Measurements from ENCODE around the gene IGSF8.

Gene IGSF8, protein sequence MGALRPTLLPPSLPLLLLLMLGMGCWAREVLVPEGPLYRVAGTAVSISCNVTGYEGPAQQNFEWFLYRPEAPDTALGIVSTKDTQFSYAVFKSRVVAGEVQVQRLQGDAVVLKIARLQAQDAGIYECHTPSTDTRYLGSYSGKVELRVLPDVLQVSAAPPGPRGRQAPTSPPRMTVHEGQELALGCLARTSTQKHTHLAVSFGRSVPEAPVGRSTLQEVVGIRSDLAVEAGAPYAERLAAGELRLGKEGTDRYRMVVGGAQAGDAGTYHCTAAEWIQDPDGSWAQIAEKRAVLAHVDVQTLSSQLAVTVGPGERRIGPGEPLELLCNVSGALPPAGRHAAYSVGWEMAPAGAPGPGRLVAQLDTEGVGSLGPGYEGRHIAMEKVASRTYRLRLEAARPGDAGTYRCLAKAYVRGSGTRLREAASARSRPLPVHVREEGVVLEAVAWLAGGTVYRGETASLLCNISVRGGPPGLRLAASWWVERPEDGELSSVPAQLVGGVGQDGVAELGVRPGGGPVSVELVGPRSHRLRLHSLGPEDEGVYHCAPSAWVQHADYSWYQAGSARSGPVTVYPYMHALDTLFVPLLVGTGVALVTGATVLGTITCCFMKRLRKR

DNA sequence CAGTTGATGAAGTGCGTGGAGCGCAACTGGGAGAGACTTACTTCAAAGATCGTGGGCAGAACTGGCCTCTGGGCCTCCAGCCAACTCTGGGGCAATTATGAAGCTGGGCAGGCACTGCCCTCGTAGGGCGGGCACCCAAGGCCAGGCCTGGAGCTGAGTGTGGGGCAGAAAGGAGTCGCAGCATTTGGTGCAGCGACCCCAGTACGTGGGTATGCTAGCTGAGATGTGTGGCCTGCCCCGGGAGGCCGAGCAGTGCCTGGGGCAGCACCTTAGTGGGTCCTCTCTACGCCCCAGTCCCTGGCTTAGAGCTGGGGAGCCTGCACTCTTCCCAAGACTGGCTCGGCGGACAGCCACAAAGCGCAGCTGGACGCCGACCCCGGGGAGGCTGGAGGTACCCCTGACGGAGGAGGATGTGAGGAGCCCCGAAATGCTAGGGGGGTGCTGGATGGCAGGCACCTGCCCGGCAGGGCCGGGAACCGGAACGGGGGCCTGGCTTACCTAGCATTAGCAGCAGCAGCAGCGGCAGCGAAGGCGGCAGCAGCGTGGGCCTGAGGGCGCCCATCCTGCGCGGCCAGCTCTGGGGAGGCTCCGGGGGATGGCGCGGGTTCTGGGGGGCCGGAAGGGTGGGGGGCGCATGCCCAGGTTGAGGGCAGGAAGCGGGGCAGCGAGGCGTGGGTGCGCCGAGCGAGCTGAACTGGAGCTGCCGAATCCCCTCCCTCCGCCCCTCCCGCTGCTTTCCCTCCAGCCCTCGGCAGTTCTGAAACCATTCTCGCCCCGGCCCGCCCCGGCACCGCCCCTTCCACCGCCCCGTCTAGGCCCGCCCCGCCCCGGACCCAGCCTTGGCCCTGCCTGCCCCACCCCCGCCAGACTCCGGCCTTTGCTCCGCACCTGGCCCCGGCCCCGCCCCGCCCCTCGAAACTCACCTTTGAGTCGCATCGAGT is at the start of gene IGSF8:
IGSF8 (minus strand) TSS at position 709 of the 941 bp plus-strand sequence; CDS start at position 562, 147 bp downstream.
- DNase-seq (ENCODE audit: low read depth), result peak; percentile 81

DNA sequence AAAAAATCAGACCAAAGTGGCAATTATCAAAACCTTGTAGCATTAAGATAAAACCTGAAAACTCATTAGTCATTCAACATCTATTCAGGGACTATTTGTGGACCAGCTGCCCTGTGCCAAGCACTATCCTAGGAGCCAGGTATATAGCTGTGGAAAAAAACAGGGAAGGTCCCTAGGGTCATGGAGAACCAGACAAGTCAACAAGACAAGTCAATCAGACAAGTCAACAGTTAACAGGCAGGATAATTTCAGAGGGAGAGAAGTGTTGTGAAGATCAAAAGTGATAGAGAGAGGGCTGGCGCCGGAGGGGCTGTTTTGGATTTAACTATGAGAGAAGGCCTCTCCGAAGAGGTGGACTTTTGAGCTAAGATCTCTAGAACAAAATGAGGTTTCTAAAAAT is 49.7 kb upstream of the IGSF8 start:
- DNase-seq (ENCODE audit: low read depth), result no peak

DNA sequence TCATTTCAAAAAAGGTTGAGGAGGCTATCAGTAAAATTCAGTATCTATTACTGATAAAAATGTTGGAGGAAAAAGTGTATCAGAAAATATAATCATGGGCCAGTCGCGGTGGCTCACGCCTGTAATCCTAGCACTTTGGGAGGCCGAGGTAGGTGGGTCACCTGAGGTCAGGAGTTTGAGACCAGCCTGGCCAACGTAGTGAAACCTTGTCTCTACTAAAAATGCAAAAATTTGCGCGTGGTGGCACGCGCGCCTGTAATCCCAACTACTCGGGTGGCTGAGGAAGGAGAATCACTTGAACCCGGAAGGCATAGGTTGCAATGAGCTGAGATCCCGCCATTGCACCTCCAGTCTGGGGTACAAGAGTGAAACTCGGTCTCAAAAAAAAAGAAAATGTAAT is 47.7 kb upstream of the IGSF8 start:
- no peak for DNase-seq (ENCODE audit: low read depth)

DNA sequence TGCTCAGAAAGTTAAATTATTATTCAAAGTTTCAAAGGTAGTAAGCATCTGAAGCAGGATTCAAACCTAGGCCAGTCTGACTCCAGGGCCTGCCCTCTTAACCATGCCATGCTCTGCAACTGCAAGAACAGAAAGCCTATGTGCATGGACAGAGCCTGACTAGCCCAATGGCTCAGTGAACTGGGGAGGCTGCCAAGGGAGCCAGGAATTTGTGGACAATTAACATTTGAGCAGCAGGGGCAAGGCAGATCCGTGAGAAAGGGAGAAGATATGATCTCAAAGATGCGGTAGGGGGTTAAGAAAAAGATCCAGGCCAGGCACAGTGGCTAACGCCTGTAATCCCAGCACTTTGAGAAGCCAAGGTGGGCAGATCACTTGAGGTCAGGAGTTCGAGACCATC is 46.5 kb upstream of the IGSF8 start:
- no peak for DNase-seq (ENCODE audit: low read depth)

DNA sequence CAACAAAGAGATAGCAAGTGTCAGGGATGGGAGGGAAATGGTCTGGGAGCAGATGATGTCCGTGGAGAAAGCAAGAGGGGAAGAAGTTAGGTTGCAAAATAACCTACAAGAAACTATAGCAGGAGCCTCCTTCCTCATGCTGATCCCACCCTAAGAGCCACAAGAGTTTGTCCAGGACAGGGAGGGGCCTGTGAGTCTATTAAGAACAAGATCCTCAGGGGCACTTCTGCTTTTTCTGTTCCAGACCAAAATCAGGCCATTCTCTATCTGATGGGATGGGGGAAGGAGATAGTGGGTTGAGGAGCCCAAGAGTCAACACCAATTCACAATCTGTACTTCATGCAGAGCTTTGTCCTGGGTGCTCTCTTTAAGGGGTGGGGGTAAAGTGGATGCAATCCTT is 45.3 kb upstream of the IGSF8 start:
- DNase-seq (ENCODE audit: low read depth), result no peak

DNA sequence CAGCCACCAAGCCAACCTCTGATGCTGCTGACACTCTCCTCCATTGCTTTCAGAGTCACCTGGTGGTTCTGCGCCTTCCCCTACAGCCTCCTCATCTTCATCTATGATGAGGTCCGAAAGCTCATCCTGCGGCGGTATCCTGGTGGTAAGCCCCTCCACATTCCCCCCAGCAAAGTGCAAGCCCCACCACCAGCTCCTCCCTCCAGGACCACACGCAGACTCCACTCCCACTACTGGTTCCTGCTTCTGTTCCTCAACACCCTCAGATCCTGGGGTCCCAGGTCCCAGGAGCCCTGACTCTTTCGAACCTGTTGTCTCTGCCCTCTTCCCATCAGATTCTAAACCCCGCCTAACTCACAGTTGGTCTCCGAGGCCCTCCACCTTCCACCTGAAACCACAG is 41.4 kb upstream of the IGSF8 start:
- no peak for DNase-seq (ENCODE audit: low read depth)

DNA sequence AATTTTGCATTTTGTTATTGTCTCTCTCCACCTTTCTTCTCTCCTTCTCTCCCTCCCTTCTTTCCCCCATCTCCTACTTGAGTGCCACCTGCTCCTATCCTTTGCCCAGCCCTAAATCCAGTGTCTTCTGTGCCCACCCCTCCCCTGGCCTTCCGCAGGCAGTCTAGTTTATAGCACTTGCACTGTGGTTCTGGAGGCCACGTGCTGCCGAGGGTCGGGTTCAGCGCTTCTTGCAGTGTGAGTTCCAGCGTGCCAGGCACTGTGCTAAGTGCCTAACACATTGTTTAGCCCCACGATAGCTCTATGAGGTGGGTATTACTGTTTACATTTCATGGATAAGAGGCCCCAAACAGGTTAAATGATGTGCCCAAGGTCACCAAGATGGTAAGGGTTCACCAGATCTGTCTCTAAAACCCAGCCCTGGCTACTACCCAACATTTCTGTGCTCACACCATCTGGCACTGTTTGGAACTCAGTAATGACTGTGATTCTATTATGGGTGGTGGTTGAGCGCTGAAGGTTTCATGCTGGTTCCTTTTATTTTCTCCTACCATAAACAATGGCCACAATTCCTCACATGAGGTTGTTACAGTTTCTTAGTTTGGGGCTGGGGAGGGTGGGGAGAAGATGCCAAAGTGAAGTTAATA is 38.9 kb upstream of the IGSF8 start:
- no peak for DNase-seq (ENCODE audit: low read depth)

DNA sequence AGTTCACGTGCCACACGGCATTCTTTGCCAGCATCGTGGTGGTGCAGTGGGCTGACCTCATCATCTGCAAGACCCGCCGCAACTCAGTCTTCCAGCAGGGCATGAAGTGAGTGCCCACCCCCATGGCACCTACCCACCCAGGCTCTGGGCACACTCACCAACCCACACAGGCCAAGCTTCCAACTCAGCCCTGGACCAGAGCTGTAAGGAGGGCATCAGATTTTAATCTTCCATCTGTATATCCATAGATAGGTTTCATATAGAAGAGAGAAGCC is 38.4 kb upstream of the IGSF8 start:
- DNase-seq (ENCODE audit: low read depth), result no peak

DNA sequence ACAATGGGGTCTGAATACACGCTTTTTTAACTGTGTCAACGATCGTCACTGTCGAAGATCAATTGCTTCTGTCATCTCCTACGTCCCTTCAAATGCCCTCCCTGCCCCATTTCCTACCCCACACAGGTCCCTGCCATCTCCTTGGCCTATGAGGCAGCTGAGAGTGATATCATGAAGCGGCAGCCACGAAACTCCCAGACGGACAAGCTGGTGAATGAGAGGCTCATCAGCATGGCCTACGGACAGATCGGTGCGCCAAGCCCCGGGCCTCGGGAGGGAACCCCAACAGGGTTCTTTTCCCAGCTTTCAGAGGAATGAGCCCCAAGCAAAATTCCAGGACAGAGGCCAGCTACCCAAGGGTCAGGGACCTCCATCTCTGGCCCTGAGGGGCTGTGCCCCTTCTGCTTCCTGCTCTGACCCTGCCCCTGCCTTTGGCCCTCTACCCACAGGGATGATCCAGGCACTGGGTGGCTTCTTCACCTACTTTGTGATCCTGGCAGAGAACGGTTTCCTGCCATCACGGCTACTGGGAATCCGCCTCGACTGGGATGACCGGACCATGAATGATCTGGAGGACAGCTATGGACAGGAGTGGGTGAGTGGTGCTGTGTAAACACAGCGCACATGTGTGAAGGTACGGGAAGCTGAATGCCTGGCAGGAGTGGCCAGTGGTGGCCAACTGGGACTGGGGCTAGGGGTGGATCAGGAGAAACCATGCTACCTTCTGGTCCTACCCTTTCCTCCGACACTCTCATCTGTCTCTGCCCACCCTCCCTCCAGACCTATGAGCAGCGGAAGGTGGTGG is 37.9 kb upstream of the IGSF8 start:
- DNase-seq (ENCODE audit: low read depth), result no peak

DNA sequence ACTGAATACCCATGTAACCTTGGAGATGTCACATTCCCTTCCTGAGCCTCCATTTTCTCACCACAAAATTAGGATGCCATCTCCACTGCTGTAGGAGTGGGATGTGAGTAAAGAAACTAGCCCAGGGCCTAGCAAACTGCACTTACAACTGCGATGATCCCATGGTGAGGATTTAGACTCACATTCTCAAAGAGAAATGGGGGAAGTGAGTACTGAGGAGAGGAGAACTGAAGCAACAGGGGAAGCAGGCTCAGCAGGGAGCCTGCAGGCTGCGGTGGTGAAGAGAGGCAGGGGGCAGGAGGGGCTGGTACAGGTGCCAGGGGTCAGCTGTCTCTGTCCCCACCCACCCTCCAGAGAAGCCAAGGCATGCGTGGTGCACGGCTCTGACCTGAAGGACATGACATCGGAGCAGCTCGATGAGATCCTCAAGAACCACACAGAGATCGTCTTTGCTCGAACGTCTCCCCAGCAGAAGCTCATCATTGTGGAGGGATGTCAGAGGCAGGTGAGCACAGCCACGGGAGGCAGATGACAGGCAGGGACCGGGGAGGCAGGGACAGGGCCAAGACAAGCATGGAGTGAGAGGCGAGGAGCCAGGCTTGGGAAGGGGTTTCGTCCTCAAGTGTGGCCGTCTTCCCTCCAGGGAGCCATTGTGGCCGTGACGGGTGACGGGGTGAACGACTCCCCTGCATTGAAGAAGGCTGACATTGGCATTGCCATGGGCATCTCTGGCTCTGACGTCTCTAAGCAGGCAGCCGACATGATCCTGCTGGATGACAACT is 36.6 kb upstream of the IGSF8 start:
- DNase-seq (ENCODE audit: low read depth), result no peak

DNA sequence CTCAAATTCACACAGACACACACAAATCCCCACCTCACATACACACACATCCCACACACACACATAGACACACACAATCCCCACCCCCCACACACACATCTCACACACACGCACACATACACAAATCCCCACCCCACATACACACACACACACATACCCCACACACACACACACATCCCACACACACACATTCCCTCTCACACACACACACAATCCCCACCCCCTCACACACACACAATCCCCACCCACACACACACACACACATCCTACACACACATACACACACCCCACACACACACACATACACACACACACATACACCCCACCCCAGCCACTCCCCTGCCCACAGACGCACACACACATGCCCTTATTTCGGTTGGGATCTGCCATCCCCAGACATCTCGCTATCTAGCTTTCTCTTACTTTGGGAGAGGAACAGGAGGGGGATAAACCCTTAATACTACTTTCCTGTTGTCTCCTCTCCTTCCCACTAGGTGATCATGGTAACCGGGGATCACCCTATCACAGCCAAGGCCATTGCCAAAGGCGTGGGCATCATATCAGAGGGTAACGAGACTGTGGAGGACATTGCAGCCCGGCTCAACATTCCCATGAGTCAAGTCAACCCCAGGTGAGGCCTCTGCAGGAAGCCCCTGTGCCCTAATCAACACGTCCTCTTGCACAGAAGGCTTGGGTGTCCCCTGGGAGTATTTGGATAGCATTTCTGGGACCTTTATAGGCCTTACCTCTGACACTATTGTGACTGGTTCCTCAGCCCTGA is 35.8 kb upstream of the IGSF8 start:
- no peak for DNase-seq (ENCODE audit: low read depth)

DNA sequence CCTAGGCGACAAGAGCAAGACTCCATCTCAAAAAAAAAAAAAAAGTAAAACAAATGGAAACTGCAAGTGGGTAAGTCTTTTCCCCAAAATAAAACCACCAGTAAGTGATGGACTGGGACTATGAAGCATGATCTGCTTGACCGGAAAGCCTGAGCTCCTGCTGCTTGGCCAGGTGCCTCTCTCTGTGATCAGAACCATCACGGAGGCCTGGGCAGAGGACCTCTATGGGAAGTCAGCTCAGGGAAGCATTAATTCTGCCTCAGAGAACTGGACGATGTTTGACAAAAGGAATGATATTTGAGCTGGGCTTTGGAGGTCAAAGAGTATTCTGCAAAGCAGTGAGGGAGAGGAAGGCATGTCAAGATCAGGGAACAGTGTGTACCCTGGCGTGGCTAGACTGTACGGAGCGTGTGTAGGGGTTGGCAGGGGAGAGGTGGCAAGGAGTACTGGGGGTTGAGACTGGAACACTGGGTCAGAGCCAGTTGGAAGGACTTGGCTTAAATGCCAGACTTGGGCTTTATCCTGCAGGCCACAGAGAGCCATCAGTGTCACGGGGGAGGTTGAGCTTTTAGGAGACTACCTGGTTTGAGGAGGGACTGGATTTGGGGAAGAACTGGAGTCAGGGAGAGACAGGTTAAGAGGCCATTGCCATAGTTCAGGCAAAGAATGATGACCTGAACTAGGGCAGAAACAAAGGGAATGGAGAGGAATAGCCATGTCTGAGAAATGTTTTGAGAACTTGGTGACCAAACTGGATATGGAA is 33.6 kb upstream of the IGSF8 start:
- DNase-seq (ENCODE audit: low read depth), result peak; percentile 71

DNA sequence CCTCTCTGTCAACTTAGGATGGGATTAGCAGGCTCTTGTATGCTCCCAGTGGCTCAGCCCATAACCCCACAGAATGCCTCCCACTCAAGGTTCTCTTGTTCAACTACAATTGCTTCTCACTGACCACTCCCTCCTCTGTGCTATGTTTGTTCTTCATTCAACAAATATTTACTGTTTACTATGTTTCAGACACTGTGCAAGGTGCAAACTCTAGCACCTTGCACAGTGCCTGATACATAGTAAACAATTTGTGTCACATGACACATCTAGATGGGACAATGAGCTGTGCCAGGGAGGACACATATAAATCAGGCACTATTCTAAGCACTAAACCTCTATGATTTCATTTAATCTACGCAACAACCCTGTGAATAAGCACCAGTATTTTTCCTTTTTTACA is 32.5 kb upstream of the IGSF8 start:
- no peak for DNase-seq (ENCODE audit: low read depth)

DNA sequence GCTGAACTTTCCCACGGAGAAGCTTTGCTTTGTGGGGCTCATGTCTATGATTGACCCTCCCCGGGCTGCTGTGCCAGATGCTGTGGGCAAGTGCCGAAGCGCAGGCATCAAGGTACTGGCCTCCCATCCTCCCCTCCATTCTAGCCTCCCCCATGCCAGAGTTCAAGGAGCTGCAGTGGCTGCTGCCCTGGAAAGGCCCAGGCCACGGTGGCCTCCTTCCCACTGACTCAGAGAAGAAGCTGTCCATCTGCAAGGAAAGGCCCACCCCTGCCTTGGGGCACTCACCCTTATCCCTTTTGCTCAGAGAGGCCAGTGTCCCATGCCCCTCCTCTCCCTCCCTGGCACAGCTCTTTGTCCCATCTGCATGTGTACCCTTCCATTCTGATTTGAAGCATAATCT is 32.1 kb upstream of the IGSF8 start:
- no peak for DNase-seq (ENCODE audit: low read depth)

DNA sequence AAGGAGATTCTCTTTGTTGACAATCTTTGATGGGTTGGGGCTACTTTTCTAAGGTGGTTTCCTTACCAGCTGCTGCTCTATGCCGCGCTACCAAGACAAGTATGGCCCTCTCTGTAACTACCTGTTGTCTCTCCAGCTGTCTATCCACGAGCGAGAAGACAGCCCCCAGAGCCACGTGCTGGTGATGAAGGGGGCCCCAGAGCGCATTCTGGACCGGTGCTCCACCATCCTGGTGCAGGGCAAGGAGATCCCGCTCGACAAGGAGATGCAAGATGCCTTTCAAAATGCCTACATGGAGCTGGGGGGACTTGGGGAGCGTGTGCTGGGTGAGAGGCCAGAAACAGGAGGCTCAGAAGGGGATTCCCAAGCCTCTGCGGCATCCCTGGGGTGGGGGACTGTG is 31.5 kb upstream of the IGSF8 start:
- DNase-seq (ENCODE audit: low read depth), result no peak

DNA sequence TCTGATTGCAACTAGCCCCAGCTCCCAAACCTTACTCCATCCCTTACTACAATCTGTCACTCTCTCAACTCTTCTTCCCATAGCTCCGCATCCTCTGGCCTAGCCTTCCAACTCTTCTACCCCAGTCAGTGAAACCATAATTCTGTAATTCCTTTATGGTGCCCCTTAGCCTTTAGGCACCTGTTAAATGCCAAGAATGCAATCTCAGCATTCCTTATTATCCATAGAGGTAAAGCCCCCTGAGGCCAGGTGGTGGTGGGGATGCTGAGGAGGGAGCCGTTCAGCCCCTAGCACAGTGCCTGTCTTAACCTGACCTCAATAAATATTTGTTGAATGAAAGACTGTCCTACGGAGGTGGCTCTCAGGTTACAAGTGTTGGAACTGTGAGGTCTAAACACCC is 31.1 kb upstream of the IGSF8 start:
- no peak for DNase-seq (ENCODE audit: low read depth)

DNA sequence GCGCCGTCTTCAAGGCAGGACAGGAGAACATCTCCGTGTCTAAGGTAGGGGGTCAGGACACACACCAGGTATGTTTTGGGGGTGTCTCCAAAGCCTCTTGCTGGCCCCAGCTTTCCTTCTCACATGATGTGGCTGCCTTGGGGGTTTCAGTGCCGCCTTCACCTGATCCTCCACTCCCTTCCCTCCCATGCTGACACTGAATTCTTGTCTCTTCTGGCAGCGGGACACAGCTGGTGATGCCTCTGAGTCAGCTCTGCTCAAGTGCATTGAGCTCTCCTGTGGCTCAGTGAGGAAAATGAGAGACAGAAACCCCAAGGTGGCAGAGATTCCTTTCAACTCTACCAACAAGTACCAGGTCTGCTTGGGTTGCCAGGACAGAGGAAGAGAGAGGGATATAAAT is 30.6 kb upstream of the IGSF8 start:
- no peak for DNase-seq (ENCODE audit: low read depth)

DNA sequence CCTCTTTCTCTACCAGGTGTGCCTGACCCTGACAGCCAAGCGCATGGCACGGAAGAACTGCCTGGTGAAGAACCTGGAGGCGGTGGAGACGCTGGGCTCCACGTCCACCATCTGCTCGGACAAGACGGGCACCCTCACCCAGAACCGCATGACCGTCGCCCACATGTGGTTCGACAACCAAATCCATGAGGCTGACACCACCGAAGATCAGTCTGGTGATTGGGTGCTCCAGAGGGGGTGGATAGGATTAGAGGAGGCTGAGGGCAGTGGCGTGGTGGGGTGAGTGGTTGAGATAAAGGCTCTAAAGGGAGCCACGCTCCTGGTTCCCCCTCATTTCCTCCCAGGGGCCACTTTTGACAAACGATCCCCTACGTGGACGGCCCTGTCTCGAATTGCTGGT is 30.2 kb upstream of the IGSF8 start:
- no peak for DNase-seq (ENCODE audit: low read depth)

DNA sequence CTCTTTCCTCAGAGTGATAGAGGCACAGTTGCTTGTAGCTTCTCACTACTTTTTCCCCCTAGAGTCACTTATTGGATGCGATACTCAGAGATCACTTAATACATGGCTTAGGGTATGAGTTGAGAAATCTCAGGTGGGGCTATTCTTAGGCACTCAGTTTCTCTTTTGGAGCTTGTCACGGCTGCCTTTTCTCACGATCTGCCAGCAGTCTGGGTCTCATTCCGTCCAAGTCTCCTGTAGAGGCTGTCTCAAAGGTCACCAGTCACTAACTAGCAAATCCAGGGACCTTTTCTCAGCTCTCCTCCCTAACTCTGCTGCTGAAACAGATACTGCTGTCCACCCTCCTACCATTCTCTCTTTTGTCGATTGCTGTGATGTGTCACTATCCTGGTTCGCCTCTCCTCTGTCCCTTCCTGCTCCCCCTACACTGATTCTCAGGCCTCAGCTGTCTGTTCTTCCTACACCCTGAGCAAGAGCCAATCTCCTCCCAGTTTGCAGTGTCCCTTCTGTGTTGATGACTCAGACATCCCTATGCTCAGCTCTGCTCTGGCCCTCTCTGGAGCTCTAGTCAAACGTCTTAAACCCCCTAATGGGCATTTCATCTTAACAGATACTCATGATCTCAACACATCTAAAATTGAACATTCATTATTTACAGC is 29.6 kb upstream of the IGSF8 start:
- DNase-seq (ENCODE audit: low read depth), result peak; percentile 40
